Osteoblast (primary cell): ENCODE results near the gene TMEM119. TPM values are rescaled to one million over a fixed set of nuclear protein-coding genes. Genes with fewer than 3 reads are reported as not detected.

Experiments used
- DNase-seq: peaks from one replicate; pipeline ENCODE4 v3.0.0; 2011; ENCODE audit warnings: low spot score, mixed read lengths; ENCODE audit not compliant: insufficient read length; ENCODE audit errors: missing footprints
- H2AFZ ChIP-seq: 2 replicates; pipeline ENCODE4 v1.6.0; 2011; ENCODE audit warnings: mild to moderate bottlenecking, low read length
- H3K27ac ChIP-seq: 2 replicates; pipeline ENCODE4 v1.5.1; 2011; ENCODE audit warnings: mild to moderate bottlenecking, low read depth, low read length, moderate library complexity
- H3K27me3 ChIP-seq: 2 replicates; pipeline ENCODE4 v1.6.0; 2012; ENCODE audit warnings: mild to moderate bottlenecking, control low read depth, inconsistent platforms, low read length, moderate library complexity; ENCODE audit not compliant: insufficient read depth
- H3K36me3 ChIP-seq: 2 replicates; pipeline ENCODE4 v1.5.1; 2011; ENCODE audit warnings: mild to moderate bottlenecking, low read length, control low read depth, moderate library complexity; ENCODE audit not compliant: insufficient read depth
- H3K4me1 ChIP-seq: 2 replicates; pipeline ENCODE4 v1.5.1; 2011; ENCODE audit warnings: mild to moderate bottlenecking, low read length, control low read depth, moderate library complexity; ENCODE audit not compliant: insufficient read depth
- H3K4me2 ChIP-seq: 2 replicates; pipeline ENCODE4 v1.6.0; 2011; ENCODE audit warnings: mild to moderate bottlenecking, low read length; ENCODE audit not compliant: insufficient read depth
- H3K4me3 ChIP-seq: fragments of 200-600 bp; sonication (generic); 3 replicates; pipeline ENCODE4 v1.5.1; 2012; ENCODE audit warnings: mild to moderate bottlenecking, low read length, inconsistent platforms; ENCODE audit not compliant: insufficient read depth
- H3K79me2 ChIP-seq: 2 replicates; pipeline ENCODE4 v1.6.0; 2012; ENCODE audit warnings: mild to moderate bottlenecking, low read length, control low read depth, inconsistent platforms; ENCODE audit not compliant: insufficient read depth
- H3K9me3 ChIP-seq: 2 replicates; pipeline ENCODE4 v1.5.1; 2011; ENCODE audit warnings: low read depth, low read length, control low read depth
- H4K20me1 ChIP-seq: 2 replicates; pipeline ENCODE4 v1.6.0; 2012; ENCODE audit warnings: mild to moderate bottlenecking, low read length, control low read depth; ENCODE audit not compliant: insufficient read depth
- CTCF ChIP-seq: IDR thresholded peaks from 2 replicates; pipeline ENCODE4 v1.5.1; 2011; ENCODE audit warnings: mild to moderate bottlenecking, low read depth, low read length, moderate library complexity; ENCODE audit errors: extremely low read depth
- total RNA-seq: library from RNA; depleted of rRNA; stranded (reverse); fragments of >200 nt; gene quantifications from 2 replicates; pipeline ENCODE4 v1.2.3, GENCODE V29; 2012

TMEM119 gene
- total RNA-seq, 1 donor: 359 TPM

- H3K4me1 ChIP-seq: peaks cover 11% of the 10 kb centered on the region
- H3K27me3 ChIP-seq: no peaks in the 10 kb centered on the region
- no peaks in the 10 kb centered on the region for H3K9me3 ChIP-seq
- no peak overlapping the region for H3K4me3 ChIP-seq
- H3K27ac ChIP-seq: no peak overlapping the region
- H3K36me3 ChIP-seq: peaks cover 7% of the 10 kb centered on the region
- H3K4me2 ChIP-seq: no peak overlapping the region
- DNase-seq: no peak
- no peaks in the 10 kb centered on the region for H4K20me1 ChIP-seq
- TF ChIP-seq CTCF: no peak
- H2AFZ ChIP-seq: no peak overlapping the region
- H3K79me2 ChIP-seq: no peaks in the 10 kb centered on the region
Measured at GRCh38 chr12:108573317-108573716, 24.6 kb downstream of the TMEM119 start.

- H4K20me1 ChIP-seq: no peaks in the 10 kb centered on the region
- TF ChIP-seq CTCF: no peak
- no peak for DNase-seq
- no peak overlapping the region for H3K27ac ChIP-seq
- no peaks in the 10 kb centered on the region for H3K27me3 ChIP-seq
- no peak overlapping the region for H2AFZ ChIP-seq
- peaks cover 11% of the 10 kb centered on the region for H3K4me1 ChIP-seq
- H3K79me2 ChIP-seq: no peaks in the 10 kb centered on the region
- peaks cover 17% of the 10 kb centered on the region for H3K36me3 ChIP-seq
- no peak overlapping the region for H3K4me2 ChIP-seq
- H3K9me3 ChIP-seq: no peaks in the 10 kb centered on the region
- no peak overlapping the region for H3K4me3 ChIP-seq
Measured at GRCh38 chr12:108572166-108572790, 25.6 kb downstream of the TMEM119 start.

DNA sequence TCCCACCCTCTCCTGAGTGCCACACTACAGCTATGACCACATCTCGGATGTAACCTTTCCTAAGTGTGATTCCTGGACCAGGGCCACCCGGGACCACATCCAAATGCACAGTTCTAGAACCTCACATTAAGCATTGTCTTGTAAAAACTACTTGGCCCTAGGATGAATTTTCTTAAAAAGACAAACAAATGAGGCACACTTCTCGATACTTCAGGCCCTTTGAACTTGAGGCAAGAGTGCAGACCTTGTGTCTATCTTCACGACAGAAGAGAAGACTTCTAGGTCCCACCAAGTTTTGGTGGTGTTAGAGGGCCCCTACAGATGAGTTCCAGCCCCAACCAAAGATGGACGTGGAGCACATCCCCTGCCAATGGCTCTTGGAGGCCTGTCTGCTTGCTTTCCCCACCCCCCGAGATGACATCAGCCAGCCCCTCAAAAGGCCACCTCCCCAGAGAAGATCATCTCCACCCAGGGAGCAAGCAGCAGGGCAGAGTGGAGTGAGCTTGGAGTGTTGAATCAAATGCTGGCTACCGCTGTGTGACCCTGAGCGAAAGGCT is 26.2 kb downstream of the TMEM119 start:
- H4K20me1 ChIP-seq: no peaks in the 10 kb centered on the region
- peaks cover 23% of the 10 kb centered on the region for H3K36me3 ChIP-seq
- no peaks in the 10 kb centered on the region for H3K9me3 ChIP-seq
- no peak for DNase-seq
- H2AFZ ChIP-seq: no peak overlapping the region
- no peaks in the 10 kb centered on the region for H3K79me2 ChIP-seq
- H3K27ac ChIP-seq: no peak overlapping the region
- peaks cover 10% of the 10 kb centered on the region for H3K4me1 ChIP-seq
- no peak overlapping the region for H3K4me2 ChIP-seq
- no peak for TF ChIP-seq CTCF
- no peak overlapping the region for H3K4me3 ChIP-seq
- H3K27me3 ChIP-seq: no peaks in the 10 kb centered on the region

- Histone ChIP-seq H3K79me2 (no peaks in the 10 kb centered on the region), H3K4me2 (no peak overlapping the region), H3K4me3 (no peak overlapping the region), H3K27ac (no peak overlapping the region), H3K9me3 (no peaks in the 10 kb centered on the region), H3K36me3 (peaks cover 30% of the 10 kb centered on the region), H4K20me1 (no peaks in the 10 kb centered on the region), H3K4me1 (peaks cover 5% of the 10 kb centered on the region), H3K27me3 (no peaks in the 10 kb centered on the region), H2AFZ (no peak overlapping the region)
- no peak for DNase-seq
- peak; percentile 66 for TF ChIP-seq CTCF
Measured at GRCh38 chr12:108570743-108571608, 26.9 kb downstream of the TMEM119 start.
